Hippocampal formation (tissue), 2 donors: ENCODE measurements around the gene EXOG.

ENCODE experiments used
- DNase-seq, 2 donors: peaks; one replicate each; lab custom pipeline; 2025; lab: John Stamatoyannopoulos, UW

The EXOG gene

DNA sequence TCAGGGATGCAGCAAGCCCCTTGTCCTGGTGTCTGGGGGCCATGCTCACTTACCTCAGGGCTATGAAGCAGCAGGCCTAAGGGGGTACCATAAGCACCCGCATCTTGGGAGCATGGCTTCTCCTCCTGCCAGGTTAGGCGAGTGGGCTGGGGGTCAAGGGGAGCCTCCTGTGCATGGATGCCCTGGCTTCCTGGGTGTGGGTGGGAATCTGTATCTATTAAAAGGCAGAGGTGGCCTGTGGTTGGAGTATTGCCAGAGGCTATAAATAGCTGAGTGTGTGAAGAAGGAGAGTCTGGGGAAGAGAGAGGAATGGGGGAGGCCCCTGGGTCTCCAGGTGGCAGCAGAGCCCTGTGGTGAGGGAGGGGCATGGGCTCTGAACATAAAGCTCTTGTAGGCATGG, 22.9 kb upstream of the EXOG start:
- no peak for DNase-seq

DNA sequence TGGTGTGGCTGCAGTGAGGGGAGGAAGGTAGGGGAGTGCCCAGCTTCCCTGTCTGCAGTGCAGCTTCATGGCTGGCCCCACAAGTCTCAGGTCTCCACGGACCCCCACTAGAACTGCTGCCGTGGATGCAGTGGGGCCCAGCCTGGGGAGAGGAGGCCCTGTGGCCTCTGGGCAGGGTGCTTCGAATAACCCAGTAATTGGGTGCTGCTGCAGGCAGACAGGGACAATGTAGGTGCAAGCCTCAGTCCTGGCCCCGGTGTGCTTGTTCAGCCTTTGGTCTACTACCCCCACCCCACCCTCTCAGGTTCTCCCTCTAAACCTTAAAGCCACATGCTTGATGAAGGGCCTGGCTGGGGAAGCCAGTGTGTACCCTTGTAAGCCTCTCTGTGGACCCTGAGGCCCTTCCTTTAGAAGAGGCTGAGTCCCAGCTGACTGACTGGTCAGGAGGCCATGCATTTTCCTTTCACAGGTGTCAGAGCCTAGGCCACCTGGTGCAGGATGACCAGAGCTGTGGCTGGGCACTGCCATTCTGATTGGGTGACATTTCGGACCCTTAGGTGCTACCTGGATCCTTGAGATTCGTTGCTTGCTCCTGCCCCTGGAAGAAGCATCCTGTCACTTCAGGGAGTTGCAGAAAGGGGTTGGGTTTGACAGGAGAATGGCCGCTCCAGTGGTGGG, 21.1 kb upstream of the EXOG start:
- no peak for DNase-seq

DNA sequence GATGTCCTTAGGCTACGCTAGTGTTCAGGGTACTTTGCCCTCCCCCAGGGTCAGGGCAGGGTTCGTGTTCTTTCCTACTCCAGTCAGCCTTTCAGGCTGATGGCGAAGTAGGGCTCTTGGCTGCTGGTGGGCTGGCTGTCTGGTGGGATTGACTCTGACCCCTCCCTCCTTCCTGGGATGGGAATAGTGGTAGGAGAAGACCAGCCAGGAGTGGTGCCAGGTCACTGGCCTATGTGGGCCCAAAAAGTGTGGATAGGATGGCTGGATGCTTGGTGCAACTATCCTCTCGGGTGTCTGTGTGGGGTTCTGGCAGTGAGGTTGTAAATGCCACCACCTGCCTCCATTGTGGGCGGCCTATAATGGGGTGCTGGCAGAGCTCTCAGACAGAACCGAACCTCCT, 20.4 kb upstream of the EXOG start:
- DNase-seq = no peak

GRCh38 chr3:38476157-38476756, 19.9 kb upstream of the EXOG start:
- no peak for DNase-seq

GRCh38 chr3:38477057-38477820, 18.9 kb upstream of the EXOG start:
- DNase-seq = no peak

DNA sequence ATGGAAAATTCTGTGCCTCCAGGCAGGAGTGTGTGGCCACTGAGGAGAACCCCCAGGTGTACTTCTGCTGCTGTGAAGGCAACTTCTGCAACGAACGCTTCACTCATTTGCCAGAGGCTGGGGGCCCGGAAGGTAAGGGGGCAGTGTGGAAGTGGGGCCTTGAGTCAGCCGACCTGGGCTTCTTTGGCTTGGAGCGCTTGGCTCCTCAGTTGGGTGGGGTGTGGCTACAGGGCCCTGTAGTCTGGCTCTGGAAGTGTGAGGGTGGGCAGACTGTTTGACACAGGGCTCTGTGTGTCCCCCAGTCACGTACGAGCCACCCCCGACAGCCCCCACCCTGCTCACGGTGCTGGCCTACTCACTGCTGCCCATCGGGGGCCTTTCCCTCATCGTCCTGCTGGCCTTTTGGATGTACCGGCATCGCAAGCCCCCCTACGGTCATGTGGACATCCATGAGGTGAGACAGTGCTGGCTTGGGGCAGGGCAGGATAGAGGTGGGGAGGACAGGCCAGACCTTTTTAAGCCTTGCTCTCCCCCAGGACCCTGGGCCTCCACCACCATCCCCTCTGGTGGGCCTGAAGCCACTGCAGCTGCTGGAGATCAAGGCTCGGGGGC, 18.2 kb upstream of the EXOG start:
- no peak for DNase-seq

- DNase-seq = no peak
These were observed 17.2 kb upstream of the EXOG start for GRCh38 chr3:38478901-38479300.

DNA sequence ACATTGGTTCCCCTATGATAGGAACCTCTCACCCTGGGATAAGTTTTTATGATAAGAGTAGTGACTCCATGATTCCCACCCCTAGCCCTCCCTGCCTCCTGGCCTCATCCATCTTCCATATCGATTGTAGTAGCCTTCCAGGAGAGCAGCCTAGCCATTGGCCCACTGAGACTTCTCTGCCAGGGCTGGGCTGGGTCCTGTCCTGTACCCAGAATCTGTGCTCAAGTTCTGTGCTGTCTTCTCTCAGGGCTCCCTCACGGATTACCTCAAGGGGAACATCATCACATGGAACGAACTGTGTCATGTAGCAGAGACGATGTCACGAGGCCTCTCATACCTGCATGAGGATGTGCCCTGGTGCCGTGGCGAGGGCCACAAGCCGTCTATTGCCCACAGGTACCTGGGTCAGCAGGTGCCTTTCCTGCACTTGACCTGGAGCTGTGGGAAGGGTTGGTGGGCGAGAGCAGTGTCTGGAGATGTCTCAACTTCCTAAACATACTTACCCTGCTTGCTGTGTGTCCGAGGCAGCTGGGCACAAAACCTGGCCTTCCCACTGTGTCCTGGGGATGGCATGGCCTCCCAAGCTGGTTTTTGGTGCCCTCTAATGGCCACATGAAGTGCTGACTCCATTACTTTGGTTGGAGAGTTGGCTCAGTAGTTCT, 16.6 kb upstream of the EXOG start:
- peak; percentile 61 to 63 for DNase-seq

- DNase-seq = no peak
These were observed 16.1 kb upstream of the EXOG start for GRCh38 chr3:38480093-38480445.

DNA sequence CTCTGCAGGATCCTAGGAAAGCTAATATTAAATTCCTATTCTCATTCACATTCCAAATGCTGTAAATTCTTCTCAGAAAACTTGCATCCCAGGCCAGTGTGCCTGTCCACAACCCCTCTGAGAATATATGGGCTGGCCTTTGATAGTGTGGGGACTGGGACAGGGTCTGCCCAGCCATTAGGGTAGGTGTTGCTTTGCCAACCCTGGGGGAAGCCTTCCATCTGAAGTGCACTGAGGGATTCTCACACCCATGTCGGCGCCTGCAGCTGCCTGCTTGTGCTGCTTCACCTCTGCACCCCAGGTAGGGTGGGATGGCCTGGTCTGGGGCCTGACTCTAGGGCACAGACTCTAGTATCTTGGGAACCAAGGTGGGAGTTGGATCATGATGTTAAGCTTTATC, 15.2 kb upstream of the EXOG start:
- DNase-seq = no peak

- no peak for DNase-seq
These were observed 13.2 kb upstream of the EXOG start for GRCh38 chr3:38482951-38483350.

- DNase-seq = no peak
These were observed 8.8 kb upstream of the EXOG start for GRCh38 chr3:38487323-38487722.

DNA sequence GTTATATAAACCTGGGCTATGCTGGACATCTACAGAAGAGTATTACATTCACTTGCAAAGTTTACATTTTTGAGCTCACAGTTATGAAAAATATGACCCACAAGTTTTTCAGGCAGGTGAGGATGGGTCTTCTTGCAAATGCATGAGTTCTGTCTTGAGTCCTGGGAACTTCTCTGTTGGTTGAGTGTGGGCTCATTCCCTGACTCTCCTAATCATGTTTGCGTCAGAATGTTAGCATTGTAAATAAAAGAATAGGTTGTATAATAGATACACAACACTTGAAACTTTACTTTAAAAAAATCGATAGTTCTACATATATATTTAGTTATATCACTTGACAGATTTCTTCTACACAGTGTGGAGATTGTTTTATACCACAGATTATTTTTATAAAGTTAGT, 7.2 kb upstream of the EXOG start:
- no peak for DNase-seq

- no peak for DNase-seq
These were observed 6.4 kb upstream of the EXOG start for GRCh38 chr3:38489766-38490165.

- DNase-seq = peak in 1 of 2 donors; percentile 31
These were observed 5.7 kb upstream of the EXOG start for GRCh38 chr3:38490281-38491030.

- DNase-seq = no peak
These were observed 4.9 kb upstream of the EXOG start for GRCh38 chr3:38491215-38491614.

DNA sequence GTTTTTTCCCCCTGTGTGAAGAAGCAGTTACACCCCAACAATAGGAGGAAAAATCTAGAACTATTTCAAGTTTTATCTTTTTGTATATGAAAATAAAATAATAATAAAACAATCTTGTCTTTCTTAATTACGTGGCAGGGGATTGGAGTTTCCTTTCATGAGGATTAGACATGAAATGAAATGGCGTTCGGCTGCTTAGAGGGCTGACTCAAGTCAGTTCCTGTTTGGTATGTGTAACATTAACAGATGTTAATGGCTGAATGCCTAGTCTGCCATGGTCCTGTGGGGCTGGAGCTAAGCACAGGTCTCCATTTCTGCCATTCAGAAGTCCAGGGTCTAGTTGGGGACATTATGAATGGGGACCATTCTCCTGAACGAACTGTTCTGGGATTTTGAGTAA, 3.1 kb upstream of the EXOG start:
- DNase-seq = no peak

GRCh38 chr3:38497031-38497430, 891 bp downstream of the EXOG start:
- no peak for DNase-seq

GRCh38 chr3:38500688-38501417, 4.7 kb downstream of the EXOG start:
- no peak for DNase-seq

- DNase-seq = no peak
These were observed 11.0 kb downstream of the EXOG start for GRCh38 chr3:38507120-38507519.

DNA sequence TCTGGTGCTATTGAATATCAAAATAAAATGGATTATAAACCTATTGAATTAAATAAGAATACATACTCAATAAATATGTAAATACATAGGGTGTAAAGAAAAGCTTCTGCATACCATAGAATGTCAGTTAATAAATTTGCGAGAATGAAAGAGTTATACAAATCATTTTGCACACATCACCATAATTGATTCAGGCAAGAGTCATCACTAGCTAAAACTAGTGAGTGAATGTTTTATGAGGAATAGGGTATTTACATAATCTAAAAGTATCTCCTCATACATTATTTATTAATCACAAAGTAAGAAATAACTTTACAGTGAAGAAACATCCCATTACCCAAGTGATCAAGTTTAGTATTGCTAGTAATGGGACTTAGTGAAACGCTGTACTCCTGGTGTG, 13.6 kb downstream of the EXOG start:
- no peak for DNase-seq
